IPS-NIHi7 (cell line): ENCODE results near the gene GPSM3.
"Not testable (repeated sequence)": the region's sequence is repeated elsewhere in the genome, so short reads cannot be mapped to it uniquely, and the experiment has no call there.

Source experiments
- DNase-seq: peaks from one replicate; pipeline ENCODE4 v3.0.0; 2012; ENCODE audit warnings: mixed read lengths; ENCODE audit errors: extremely low spot score

Gene GPSM3

GRCh38 chr6:32149932-32150870 lies 42.2 kb downstream of the GPSM3 start:
- no peak for DNase-seq

GRCh38 chr6:32149092-32149755 lies 43.2 kb downstream of the GPSM3 start:
- DNase-seq = no peak

GRCh38 chr6:32148289-32149091 lies 44.0 kb downstream of the GPSM3 start:
- peak; percentile 89 for DNase-seq

- no peak for DNase-seq
Observed at GRCh38 chr6:32147401-32148132, 44.9 kb downstream of the GPSM3 start.

- DNase-seq = no peak
Observed at GRCh38 chr6:32146687-32147086, 45.8 kb downstream of the GPSM3 start.

- no peak for DNase-seq
Observed at GRCh38 chr6:32146287-32146686, 46.2 kb downstream of the GPSM3 start.

- not testable (repeated sequence) for DNase-seq
Observed at GRCh38 chr6:32144238-32144637, 48.2 kb downstream of the GPSM3 start.
